Limb (tissue), 2 donors: Measurements from ENCODE around the gene TOR1AIP1.
A peak's percentile ranks its signal among the peaks of the same experiment; 100 is the strongest.

Experiments
- DNase-seq, 2 donors: peaks; one replicate each; pipeline ENCODE4 v3.0.0-alpha.2; 2016; ENCODE audit errors: extremely low spot score in 2 of 2

The TOR1AIP1 gene

DNA sequence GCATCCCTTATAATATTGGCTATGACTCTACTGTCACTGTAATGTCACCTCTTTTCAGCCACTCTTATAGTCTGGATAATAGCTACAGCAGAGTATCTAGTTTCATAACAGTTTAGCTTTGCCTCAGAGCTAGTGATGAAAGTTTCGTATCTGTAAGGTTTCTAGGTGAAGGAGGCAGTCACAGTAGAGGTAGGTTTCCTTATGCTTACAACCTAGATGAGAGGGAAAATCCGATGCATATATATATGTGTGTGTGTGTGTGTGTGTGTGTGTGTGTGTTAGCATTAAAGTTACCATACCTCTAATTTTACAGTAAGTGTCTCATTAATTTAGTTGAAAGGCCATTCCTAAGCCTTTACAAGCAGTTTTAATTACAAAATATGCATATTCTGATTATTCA lies 2.3 kb upstream of the TOR1AIP1 start:
- no peak for DNase-seq

GRCh38 chr1:179881642-179882252 lies 338 bp upstream of the TOR1AIP1 start:
- peak in 1 of 2 donors; percentile 96 for DNase-seq

GRCh38 chr1:179883040-179883744 lies 1.1 kb downstream of the TOR1AIP1 start:
- DNase-seq, result no peak

DNA sequence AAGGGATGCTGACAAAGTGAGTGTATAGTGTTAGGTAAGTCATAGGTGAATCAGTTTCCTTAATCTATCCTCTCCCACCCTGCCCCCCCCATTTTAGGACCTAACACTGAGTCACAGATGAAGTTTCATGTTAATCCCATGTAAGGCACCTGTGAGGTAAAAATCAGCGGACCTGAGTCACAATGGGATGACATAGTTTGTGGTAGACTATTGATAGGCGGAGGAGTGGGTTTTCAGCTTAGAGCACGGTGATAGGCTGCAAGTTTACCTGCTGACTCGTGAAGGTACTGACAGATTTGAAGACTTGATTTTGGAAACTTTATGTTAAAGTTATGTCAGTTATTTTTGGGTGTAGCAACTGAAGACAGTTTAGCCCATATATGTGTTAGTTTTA lies 1.7 kb downstream of the TOR1AIP1 start:
- no peak for DNase-seq

- no peak for DNase-seq
Observed at GRCh38 chr1:179888071-179888470, 6.0 kb downstream of the TOR1AIP1 start.

DNA sequence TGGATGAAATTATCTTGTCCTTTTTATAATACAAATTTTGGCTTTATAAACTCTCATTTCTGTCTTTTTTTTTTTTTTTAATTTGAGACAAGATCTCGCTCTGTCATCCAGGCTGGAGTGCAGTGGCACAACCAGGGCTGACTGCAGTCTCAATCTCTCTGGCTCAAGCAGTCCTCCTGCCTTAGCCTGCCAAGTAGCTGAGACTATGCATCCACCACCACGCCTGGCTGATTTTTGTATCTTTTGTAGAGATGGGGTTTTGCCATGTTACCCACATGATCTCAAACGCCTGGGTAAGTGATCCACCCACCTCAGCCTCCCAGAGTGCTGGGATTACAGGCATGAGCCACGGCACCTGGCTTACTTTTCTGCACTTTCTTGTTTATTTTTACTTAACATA lies 7.5 kb downstream of the TOR1AIP1 start:
- DNase-seq, result no peak

DNA sequence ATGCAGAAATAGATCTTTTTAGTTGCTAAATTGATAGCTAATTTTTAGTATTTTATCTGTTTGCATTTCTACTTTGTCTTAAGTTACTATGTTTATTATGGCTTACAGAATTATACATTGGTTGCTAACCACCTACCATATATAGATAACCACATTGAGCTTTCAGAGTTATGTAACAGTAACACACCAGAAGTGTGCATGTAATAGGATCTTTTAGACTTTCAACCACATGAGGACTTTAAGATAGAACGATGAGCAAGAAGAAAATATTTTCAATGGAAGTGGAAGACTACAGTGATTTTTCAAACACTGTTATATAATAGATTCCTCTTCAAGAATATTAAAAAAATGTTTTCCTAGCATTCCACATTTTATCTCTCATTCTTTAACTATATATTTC lies 28.8 kb downstream of the TOR1AIP1 start:
- DNase-seq, result no peak

- no peak for DNase-seq
Observed at GRCh38 chr1:179911812-179912211, 29.7 kb downstream of the TOR1AIP1 start.

GRCh38 chr1:179917601-179918429 lies 35.7 kb downstream of the TOR1AIP1 start:
- DNase-seq, result no peak

- DNase-seq, result no peak
Observed at GRCh38 chr1:179921472-179921871, 39.4 kb downstream of the TOR1AIP1 start.

DNA sequence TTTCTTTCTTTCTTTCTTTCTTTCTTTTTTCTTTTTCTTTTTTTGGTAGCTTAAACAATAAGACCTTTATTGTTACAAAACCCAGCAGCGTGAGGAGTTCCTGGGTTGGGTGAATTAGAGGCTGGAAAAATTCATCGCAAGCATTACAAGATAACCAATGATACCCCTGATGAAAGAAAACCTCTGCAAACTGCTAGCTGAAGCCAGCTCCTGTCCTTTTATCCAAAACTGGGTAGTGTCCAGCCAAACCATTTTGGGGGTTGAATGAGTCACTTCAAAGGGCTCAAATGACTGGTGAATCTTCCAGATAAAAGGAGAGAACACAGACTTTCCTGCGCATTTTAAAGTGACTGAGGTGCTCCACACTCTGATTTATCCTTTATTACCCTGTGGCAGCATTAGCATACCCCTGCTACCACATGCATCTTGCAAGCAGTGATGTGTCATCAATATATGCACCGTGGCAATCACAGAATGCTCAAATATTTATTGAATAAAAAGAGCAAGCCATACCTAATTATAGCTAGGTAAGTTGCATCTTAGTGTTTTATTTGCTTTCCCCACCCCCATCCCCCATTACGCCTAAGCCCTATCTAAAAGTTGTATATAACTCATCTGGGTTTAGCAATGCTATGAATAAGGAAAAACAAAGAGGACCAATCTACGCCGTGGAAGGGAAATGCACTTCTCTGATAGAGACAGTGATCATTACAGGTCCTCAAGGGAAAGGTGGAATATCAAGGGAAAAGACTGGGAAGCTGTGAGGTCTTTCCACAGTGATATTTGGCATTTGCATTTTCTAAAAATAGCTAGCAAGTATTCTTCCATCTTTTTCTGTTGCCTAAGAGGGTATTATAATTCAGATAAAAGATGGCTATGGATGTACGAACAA lies 40.1 kb downstream of the TOR1AIP1 start:
- no peak for DNase-seq

DNA sequence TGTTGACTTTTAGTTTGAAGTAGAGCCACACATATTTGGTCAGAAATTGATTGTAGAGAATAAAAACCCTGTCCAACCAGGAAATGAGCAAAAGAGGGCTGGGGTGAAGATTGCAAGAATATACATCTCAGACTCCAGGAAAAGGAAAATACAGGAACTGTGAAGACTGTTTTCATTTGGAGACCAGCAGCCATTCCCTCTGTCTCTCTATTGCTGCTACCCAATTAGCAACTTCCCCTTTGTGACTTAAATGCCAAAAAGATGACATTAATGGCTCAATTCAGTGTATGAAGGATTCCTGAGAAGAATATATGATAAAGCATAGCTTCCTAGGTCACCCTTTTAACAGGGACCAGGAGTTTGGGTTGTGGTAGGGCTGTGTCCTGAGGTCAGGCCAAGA lies 40.9 kb downstream of the TOR1AIP1 start:
- no peak for DNase-seq

- DNase-seq, result no peak
Observed at GRCh38 chr1:179924268-179924667, 42.2 kb downstream of the TOR1AIP1 start.

DNA sequence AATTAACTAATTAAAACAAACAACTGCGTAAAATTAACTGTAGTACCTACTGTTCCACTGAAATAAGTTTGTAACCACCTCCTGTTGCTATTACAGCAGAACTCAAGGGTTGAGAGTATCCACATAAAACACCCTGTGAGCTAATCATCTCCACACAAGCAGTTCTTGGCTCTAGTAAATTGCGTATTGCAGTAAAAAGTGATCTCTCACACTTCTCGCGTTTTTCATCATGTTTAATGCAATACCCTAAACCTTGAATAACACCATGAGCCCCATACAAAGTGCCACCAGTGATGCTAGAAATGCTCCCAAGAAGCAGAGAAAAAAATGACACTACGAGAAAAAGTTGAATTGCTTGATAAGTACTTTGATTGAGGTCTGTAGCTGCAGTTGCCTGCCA lies 43.2 kb downstream of the TOR1AIP1 start:
- no peak for DNase-seq

DNA sequence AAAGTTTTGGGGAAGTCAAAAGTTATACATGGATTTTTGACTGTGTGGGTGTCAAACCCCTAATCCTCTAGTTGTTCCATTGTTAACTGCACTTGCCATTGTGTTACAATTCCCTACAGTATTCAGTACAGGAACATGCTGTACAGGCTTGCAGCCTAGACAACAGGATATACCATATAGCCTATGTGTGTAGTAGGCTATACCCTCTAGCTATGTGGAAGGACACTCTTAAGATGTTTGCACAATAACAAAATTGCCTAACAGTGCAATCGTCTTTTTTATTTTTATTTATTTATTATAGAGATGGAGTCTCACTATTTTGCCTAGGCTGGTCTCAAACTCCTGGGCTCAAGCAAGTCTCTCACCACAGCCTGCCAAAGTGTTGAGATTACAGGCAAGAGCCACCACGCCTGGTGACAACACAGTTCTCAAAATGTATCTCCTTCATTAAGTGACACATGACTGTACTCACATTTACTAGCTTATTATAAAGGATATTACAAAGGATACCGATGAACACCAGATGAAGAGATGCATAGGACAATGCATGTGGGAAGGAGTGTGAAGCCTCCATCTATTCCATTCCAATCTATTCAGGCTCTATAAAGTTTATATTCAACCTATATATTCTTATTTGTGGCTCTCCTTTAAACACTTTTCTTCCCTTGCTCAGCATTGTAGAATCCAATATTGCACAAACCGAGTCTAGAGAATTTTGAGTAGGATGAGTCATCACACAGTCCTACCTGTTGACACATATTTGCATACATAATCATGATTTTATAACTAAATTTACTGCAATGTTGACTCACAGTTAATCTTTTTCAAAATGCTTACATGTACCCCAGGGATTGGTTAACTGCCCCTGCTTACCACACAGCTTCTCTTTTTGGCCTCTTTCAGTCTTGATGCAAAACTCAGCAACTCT lies 44.1 kb downstream of the TOR1AIP1 start:
- no peak for DNase-seq

- DNase-seq, result no peak
Observed at GRCh38 chr1:179926850-179927205, 44.7 kb downstream of the TOR1AIP1 start.

DNA sequence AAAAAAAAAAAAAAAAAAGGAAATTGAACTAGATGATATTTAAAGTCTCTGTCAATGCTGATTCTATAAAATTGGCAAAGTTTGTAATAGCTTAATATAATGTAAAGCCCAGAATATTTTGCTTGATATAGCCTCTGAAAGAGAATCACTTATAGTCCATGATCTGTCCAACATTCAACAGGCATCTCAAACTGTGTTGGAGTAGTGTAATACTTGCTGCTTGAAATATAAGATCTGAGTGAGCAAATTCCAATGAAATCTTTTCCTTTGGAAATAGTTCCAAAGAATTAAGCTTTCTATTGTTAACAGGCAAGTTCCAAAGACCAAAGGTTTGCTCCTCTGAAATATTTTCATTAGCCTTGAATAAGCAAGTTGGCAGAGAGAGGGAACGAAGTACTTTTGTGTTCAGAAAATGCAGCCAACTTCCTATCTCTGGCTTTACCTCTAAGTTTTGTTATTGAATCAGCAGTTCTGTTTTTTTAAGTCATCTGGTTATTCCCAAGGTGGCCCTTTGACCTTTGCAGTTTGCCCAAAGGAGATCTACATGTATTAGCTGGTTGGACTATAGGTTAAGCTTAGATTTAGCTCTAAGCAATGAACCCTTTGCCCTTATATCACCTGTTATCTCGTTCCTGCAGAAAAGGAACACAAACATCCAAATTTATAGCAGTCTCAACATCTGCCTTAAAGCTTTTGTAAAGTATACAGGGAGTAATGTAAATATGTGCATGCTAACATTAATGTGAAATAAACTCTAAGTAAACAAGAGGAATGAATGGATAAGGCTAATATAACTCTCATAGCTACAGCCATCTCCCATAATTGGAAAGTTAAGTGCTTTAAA lies 48.1 kb downstream of the TOR1AIP1 start:
- no peak for DNase-seq

GRCh38 chr1:179930867-179931266 lies 48.8 kb downstream of the TOR1AIP1 start:
- no peak for DNase-seq

DNA sequence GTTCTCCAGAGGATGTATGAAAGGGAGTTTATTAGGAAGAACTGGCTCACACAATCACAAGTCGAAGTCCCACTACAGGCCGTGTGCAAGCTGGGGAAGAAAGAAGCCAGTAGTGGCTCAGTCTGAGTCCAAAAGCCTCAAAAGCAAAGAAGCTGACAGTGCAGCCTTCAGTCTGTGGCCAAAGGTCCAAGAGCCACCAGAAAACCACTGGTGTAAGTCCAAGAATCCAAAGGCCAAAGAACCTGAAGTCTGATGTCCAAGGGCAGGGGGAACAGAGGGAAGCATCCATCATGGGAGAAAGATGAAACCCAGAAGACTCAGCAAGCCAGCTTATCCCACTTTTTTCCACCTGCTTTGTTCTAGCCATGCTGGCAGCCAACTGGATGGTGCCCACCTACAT lies 51.1 kb downstream of the TOR1AIP1 start:
- DNase-seq, result no peak
